Neural progenitor cell (in vitro differentiated cells): ENCODE results near the gene RNU1-2. TPM values are rescaled to one million over a fixed set of nuclear protein-coding genes. Genes with fewer than 3 reads are reported as not detected.
"Not testable (repeated sequence)": the region's sequence is repeated elsewhere in the genome, so short reads cannot be mapped to it uniquely, and the experiment has no call there.

ENCODE experiments used
- DNase-seq: peaks from one replicate; pipeline ENCODE4 v3.0.0-alpha.2; 2016; ENCODE audit warnings: low spot score
- H2AFZ ChIP-seq: fragments of 200-600 bp; sonication (generic); replicated peaks from 2 replicates; pipeline ENCODE4 v1.6.1; 2016; ENCODE audit warnings: antibody characterized with exemption
- H3F3A ChIP-seq: fragments of 200-600 bp; sonication (generic); 2 replicates; pipeline ENCODE4 v1.6.1; 2016; ENCODE audit warnings: antibody characterized with exemption, low read depth
- H3K27ac ChIP-seq: fragments of 200-600 bp; sonication (generic); 2 replicates; pipeline ENCODE4 v1.5.1; 2016; ENCODE audit warnings: mild to moderate bottlenecking
- H3K27me3 ChIP-seq: fragments of 200-600 bp; sonication (generic); 2 replicates; pipeline ENCODE4 v1.6.1; 2016; ENCODE audit warnings: mild to moderate bottlenecking, moderate library complexity
- H3K36me3 ChIP-seq: fragments of 200-600 bp; sonication (generic); 2 replicates; pipeline ENCODE4 v1.5.1; 2016
- H3K4me1 ChIP-seq: fragments of 200-600 bp; sonication (generic); 2 replicates; pipeline ENCODE4 v1.6.1; 2016; ENCODE audit warnings: mixed run types
- H3K4me2 ChIP-seq: fragments of 200-600 bp; sonication (generic); 2 replicates; pipeline ENCODE4 v1.6.1; 2016
- H3K4me3 ChIP-seq: fragments of 200-600 bp; sonication (generic); 2 replicates; pipeline ENCODE4 v1.5.1; 2016
- H3K79me2 ChIP-seq: fragments of 200-600 bp; sonication (generic); 2 replicates; pipeline ENCODE4 v1.6.1; 2016; ENCODE audit warnings: low read depth
- H3K9ac ChIP-seq: fragments of 200-600 bp; sonication (generic); 2 replicates; pipeline ENCODE4 v1.6.1; 2016
- H3K9me3 ChIP-seq: fragments of 200-600 bp; sonication (generic); 2 replicates; pipeline ENCODE4 v1.5.1; 2016; ENCODE audit warnings: low read depth
- H4K20me1 ChIP-seq: fragments of 200-600 bp; sonication (generic); 2 replicates; pipeline ENCODE4 v1.6.1; 2016; ENCODE audit warnings: low read depth
- H3K27ac Mint-ChIP-seq: 3 replicates; pipeline ENCODE4 v1.8.0; 2021; ENCODE audit warnings: mixed read lengths
- H3K27me3 Mint-ChIP-seq: 2 replicates; pipeline ENCODE4 v1.8.0; 2022; ENCODE audit warnings: low read depth, mild to moderate bottlenecking, inconsistent platforms, moderate library complexity, mixed read lengths; ENCODE audit not compliant: insufficient read depth
- H3K36me3 Mint-ChIP-seq: 3 replicates; pipeline ENCODE4 v1.8.0; 2021; ENCODE audit warnings: mixed read lengths
- H3K4me1 Mint-ChIP-seq: 3 replicates; pipeline ENCODE4 v1.8.0; 2021; ENCODE audit warnings: mixed read lengths
- H3K4me3 Mint-ChIP-seq: 3 replicates; pipeline ENCODE4 v1.8.0; 2021; ENCODE audit warnings: mild to moderate bottlenecking, moderate library complexity, mixed read lengths
- H3K9me3 Mint-ChIP-seq: 3 replicates; pipeline ENCODE4 v1.8.0; 2020; ENCODE audit warnings: mixed read lengths
- EZH2 ChIP-seq: fragments of 200-600 bp; sonication (generic); IDR thresholded peaks from 2 replicates; pipeline ENCODE4 v1.6.1; 2017; ENCODE audit warnings: antibody characterized with exemption, mild to moderate bottlenecking, moderate library complexity
- total RNA-seq: library from RNA; depleted of rRNA; stranded (reverse); fragments of >200 nt; gene quantifications from 2 replicates; pipeline ENCODE4 v1.2.3, GENCODE V29; 2015; ENCODE audit warnings: low replicate concordance
- TF ChIP-seq, protein P1 (sequence below): fragments of 200-600 bp; sonication (generic); IDR thresholded peaks from 2 replicates; pipeline ENCODE4 v1.5.1; 2017; ENCODE audit warnings: antibody characterized with exemption, mild to moderate bottlenecking

Gene RNU1-2
- total RNA-seq, 1 donor from 2014 or later: under 0.01 TPM

GRCh38 chr1:16896316-16897055, 706 bp downstream of the RNU1-2 start:
- not testable (repeated sequence) for H3F3A ChIP-seq, H3K9me3 Mint-ChIP-seq, H3K27me3 ChIP-seq, H3K36me3 Mint-ChIP-seq, H3K9ac ChIP-seq, H3K79me2 ChIP-seq, H3K36me3 ChIP-seq, H4K20me1 ChIP-seq, H3K9me3 ChIP-seq, H2AFZ ChIP-seq, H3K4me1 ChIP-seq
- Histone ChIP-seq H3K27ac (peak overlapping the region; percentile 81), H3K4me3 (peak overlapping the region; percentile 34), H3K4me2 (peak overlapping the region; percentile 65)
- Mint-ChIP-seq H3K27ac (peak overlapping the region; percentile 84), H3K4me3 (peak overlapping the region; percentile 88), H3K27me3 (peaks cover 11% of the 10 kb centered on the region), H3K4me1 (peaks cover 30% of the 10 kb centered on the region)
- DNase-seq: peak; percentile 52

GRCh38 chr1:16897653-16898052, 1.9 kb downstream of the RNU1-2 start:
- Mint-ChIP-seq H3K4me3 (peak overlapping the region; percentile 35), H3K4me1 (peaks cover 29% of the 10 kb centered on the region), H3K27me3 (peaks cover 11% of the 10 kb centered on the region)
- not testable (repeated sequence) for H3K4me1 ChIP-seq, H3K27ac Mint-ChIP-seq, H2AFZ ChIP-seq, H4K20me1 ChIP-seq, H3F3A ChIP-seq, H3K36me3 Mint-ChIP-seq, H3K4me2 ChIP-seq, H3K36me3 ChIP-seq, H3K27me3 ChIP-seq, H3K4me3 ChIP-seq, H3K9me3 ChIP-seq, H3K9me3 Mint-ChIP-seq, H3K79me2 ChIP-seq, H3K9ac ChIP-seq, H3K27ac ChIP-seq, DNase-seq

DNA sequence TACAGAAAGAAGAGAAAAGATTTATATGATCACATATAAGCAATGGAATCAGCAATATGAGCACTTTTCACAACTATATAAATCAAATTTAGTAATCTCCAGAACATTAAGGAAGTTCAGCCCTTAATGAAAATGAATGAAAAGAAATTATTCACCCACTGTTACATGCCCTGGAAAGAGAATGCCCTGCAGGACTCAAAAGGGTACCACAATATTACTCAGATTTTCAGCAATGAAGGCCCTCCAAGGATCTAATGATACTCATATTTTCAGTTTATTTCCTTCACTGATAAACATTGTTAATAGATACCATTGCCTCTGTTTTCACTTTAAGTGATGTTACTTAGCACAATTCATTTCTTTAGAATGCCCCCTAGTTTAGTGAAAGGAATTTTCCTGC, 2.5 kb downstream of the RNU1-2 start:
- not testable (repeated sequence) for H3K4me2 ChIP-seq, H4K20me1 ChIP-seq, H3K27ac Mint-ChIP-seq, H3K4me3 Mint-ChIP-seq, H3K79me2 ChIP-seq, DNase-seq, H3K27me3 ChIP-seq, H3K4me1 ChIP-seq, H3K4me3 ChIP-seq, H3K9ac ChIP-seq, H3K36me3 Mint-ChIP-seq, H3K9me3 Mint-ChIP-seq, H3K36me3 ChIP-seq, H3K27ac ChIP-seq, H3K9me3 ChIP-seq, H2AFZ ChIP-seq
- Mint-ChIP-seq H3K27me3 (peaks cover 11% of the 10 kb centered on the region), H3K4me1 (peaks cover 34% of the 10 kb centered on the region)
- peaks cover 15% of the 10 kb centered on the region for H3F3A ChIP-seq

GRCh38 chr1:16899020-16899419, 3.2 kb downstream of the RNU1-2 start:
- not testable (repeated sequence) for H3K4me2 ChIP-seq, H2AFZ ChIP-seq, H3K79me2 ChIP-seq, H3K36me3 Mint-ChIP-seq, H3K9ac ChIP-seq, H3K36me3 ChIP-seq, DNase-seq, H3K27ac ChIP-seq, H4K20me1 ChIP-seq, H3K27me3 Mint-ChIP-seq, H3K27me3 ChIP-seq, H3K4me3 Mint-ChIP-seq, H3K4me1 ChIP-seq, H3K9me3 ChIP-seq, H3K4me3 ChIP-seq, H3K9me3 Mint-ChIP-seq, H3K27ac Mint-ChIP-seq
- peaks cover 39% of the 10 kb centered on the region for H3K4me1 Mint-ChIP-seq
- H3F3A ChIP-seq: peaks cover 16% of the 10 kb centered on the region

DNA sequence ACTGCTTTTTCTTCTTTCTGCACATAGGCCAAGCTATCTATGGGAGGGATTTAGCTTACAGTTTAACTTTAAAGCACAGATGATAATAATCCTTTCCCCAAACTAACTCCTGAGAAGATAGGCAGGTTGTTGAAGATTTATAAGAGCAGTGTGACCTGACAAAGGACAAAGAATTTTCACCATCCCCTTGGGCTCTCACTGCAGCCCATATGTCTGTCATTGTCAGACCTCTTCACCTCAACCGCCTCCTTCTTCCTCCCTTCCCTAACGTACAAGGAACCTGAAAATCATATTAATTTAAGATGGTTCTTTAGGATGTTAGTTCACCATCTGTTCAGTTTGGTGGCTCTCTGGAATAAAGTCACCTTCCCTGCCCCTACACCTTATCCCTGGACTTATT, 5.0 kb downstream of the RNU1-2 start:
- no peaks in the 10 kb centered on the region for H3K36me3 Mint-ChIP-seq
- no peak overlapping the region for H3K4me3 Mint-ChIP-seq

GRCh38 chr1:16901371-16901770, 5.6 kb downstream of the RNU1-2 start:
- not testable (repeated sequence) for H3K4me3 ChIP-seq, H3K4me3 Mint-ChIP-seq, H3K4me2 ChIP-seq, H2AFZ ChIP-seq, H3K27ac ChIP-seq, H3K36me3 ChIP-seq, H3K9ac ChIP-seq, H3K9me3 ChIP-seq, H3K27me3 ChIP-seq, H3K79me2 ChIP-seq, H4K20me1 ChIP-seq, H3K9me3 Mint-ChIP-seq, H3K36me3 Mint-ChIP-seq, H3K27me3 Mint-ChIP-seq, DNase-seq
- Mint-ChIP-seq H3K27ac (peak overlapping the region; percentile 28), H3K4me1 (peaks cover 32% of the 10 kb centered on the region)
- Histone ChIP-seq H3F3A (peaks cover 38% of the 10 kb centered on the region), H3K4me1 (peaks cover 14% of the 10 kb centered on the region)

More for the DNA sequence above, 5.0 kb downstream of the RNU1-2 start:
- DNase-seq: no peak
- Histone ChIP-seq H3K27ac (no peak overlapping the region), H3K4me1 (peaks cover 14% of the 10 kb centered on the region), H3K79me2 (no peaks in the 10 kb centered on the region), H3K4me3 (no peak overlapping the region), H3K9ac (no peak overlapping the region), H3K36me3 (no peaks in the 10 kb centered on the region), H2AFZ (no peak overlapping the region), H3K9me3 (no peaks in the 10 kb centered on the region), H3K27me3 (no peaks in the 10 kb centered on the region), H3F3A (peaks cover 32% of the 10 kb centered on the region), H3K4me2 (no peak overlapping the region), H4K20me1 (no peaks in the 10 kb centered on the region)
- Mint-ChIP-seq H3K27ac (peak overlapping the region; percentile 59), H3K9me3 (no peaks in the 10 kb centered on the region), H3K27me3 (peaks cover 6% of the 10 kb centered on the region), H3K4me1 (peaks cover 32% of the 10 kb centered on the region)
- no peak for TF ChIP-seq EZH2
- TF ChIP-seq, protein P1, sequence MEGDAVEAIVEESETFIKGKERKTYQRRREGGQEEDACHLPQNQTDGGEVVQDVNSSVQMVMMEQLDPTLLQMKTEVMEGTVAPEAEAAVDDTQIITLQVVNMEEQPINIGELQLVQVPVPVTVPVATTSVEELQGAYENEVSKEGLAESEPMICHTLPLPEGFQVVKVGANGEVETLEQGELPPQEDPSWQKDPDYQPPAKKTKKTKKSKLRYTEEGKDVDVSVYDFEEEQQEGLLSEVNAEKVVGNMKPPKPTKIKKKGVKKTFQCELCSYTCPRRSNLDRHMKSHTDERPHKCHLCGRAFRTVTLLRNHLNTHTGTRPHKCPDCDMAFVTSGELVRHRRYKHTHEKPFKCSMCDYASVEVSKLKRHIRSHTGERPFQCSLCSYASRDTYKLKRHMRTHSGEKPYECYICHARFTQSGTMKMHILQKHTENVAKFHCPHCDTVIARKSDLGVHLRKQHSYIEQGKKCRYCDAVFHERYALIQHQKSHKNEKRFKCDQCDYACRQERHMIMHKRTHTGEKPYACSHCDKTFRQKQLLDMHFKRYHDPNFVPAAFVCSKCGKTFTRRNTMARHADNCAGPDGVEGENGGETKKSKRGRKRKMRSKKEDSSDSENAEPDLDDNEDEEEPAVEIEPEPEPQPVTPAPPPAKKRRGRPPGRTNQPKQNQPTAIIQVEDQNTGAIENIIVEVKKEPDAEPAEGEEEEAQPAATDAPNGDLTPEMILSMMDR: peak; percentile 13
